PC-3 (cell line): Measurements from ENCODE around the gene TBXAS1. TPM values are rescaled to one million over a fixed set of nuclear protein-coding genes. Genes with fewer than 3 reads are reported as not detected.

Experiments
- ATAC-seq: fragments of 200-7000 bp; cut with Tn5 transposase; 2 replicates; pipeline ENCODE4 v1.9.1; 2020; ENCODE audit warnings: mild to moderate bottlenecking, moderate library complexity
- BruUV-seq: library from RNA; stranded (reverse); fragments of 400-500 nt; replicated peaks from 2 replicates; lab custom pipeline; 2021; lab: Mats Ljungman, UMichigan
- CTCF ChIA-PET: fragments of 300-600 bp; sonication (Branson Sonifier 250); formaldehyde crosslinking; loops from one replicate; lab custom pipeline; 2022; ENCODE audit warnings: antibody characterized with exemption; lab: Charles Lee
- POLR2A ChIA-PET: fragments of 300-600 bp; sonication (Branson Sonifier 250); formaldehyde crosslinking; loops from one replicate; lab custom pipeline; 2022; ENCODE audit warnings: antibody characterized with exemption; ENCODE audit not compliant: unreplicated experiment; lab: Charles Lee
- DNase-seq: peaks from one replicate; pipeline ENCODE4 v3.0.0-alpha.2; 2015
- H2AFZ ChIP-seq: fragments of 300-600 bp; sonication (generic); 2 replicates; pipeline ENCODE4 v1.6.0; 2016; ENCODE audit warnings: antibody characterized with exemption, low read length
- H3F3A ChIP-seq: fragments of 300-600 bp; sonication (generic); one replicate; pipeline ENCODE4 v1.6.0; 2017; ENCODE audit warnings: antibody characterized with exemption, low read length, control low read depth, mild to moderate bottlenecking; ENCODE audit not compliant: unreplicated experiment
- H3K27ac ChIP-seq: fragments of 300-600 bp; sonication (generic); 2 replicates; pipeline ENCODE4 v1.5.1; 2016; ENCODE audit warnings: mild to moderate bottlenecking, low read length
- H3K27me3 ChIP-seq: fragments of 300-600 bp; sonication (generic); 2 replicates; pipeline ENCODE4 v1.6.1; 2016; ENCODE audit warnings: low read length, mixed read lengths
- H3K36me3 ChIP-seq: fragments of 300-600 bp; sonication (generic); 2 replicates; pipeline ENCODE4 v1.6.1; 2016; ENCODE audit warnings: low read depth, mixed run types, low read length, mixed read lengths
- H3K4me1 ChIP-seq: fragments of 300-600 bp; sonication (generic); 2 replicates; pipeline ENCODE4 v1.5.1; 2016; ENCODE audit warnings: low read length; ENCODE audit not compliant: insufficient read depth
- H3K4me2 ChIP-seq: fragments of 300-600 bp; sonication (generic); 2 replicates; pipeline ENCODE4 v1.6.0; 2016; ENCODE audit warnings: low read length
- H3K4me3 ChIP-seq: fragments of 300-600 bp; sonication (generic); 2 replicates; pipeline ENCODE4 v1.5.1; 2016; ENCODE audit warnings: mild to moderate bottlenecking, low read length, mixed read lengths
- H3K79me2 ChIP-seq: fragments of 300-600 bp; sonication (generic); 2 replicates; pipeline ENCODE4 v1.6.1; 2017; ENCODE audit warnings: low read length, mixed read lengths
- H3K9ac ChIP-seq: fragments of 300-600 bp; sonication (generic); 2 replicates; pipeline ENCODE4 v1.6.0; 2016; ENCODE audit warnings: mild to moderate bottlenecking, low read length
- H3K9me2 ChIP-seq: fragments of 300-600 bp; sonication (generic); replicated peaks from 2 replicates; pipeline ENCODE4 v1.6.1; 2016; ENCODE audit warnings: mixed run types, low read length, mixed read lengths
- H3K9me3 ChIP-seq: fragments of 300-600 bp; sonication (generic); 2 replicates; pipeline ENCODE4 v1.6.1; 2016; ENCODE audit warnings: low read length, mixed read lengths
- H4K20me1 ChIP-seq: fragments of 300-600 bp; sonication (generic); 2 replicates; pipeline ENCODE4 v1.6.1; 2016; ENCODE audit warnings: low read length, mixed read lengths
- CTCF ChIP-seq: fragments of 300-600 bp; sonication (generic); conservative IDR thresholded peaks from 2 replicates; pipeline ENCODE4 v1.5.1; 2017; ENCODE audit warnings: antibody characterized with exemption, low read depth, mild to moderate bottlenecking, low read length
- EZH2 ChIP-seq: fragments of 300-600 bp; sonication (generic); IDR thresholded peaks from one replicate; pipeline ENCODE4 v1.6.1; 2017; ENCODE audit warnings: antibody characterized with exemption, mild to moderate bottlenecking, low read length; ENCODE audit not compliant: unreplicated experiment
- EZH2phosphoT487 ChIP-seq: fragments of 300-600 bp; sonication (generic); IDR thresholded peaks from 2 replicates; pipeline ENCODE4 v1.6.1; 2018; ENCODE audit warnings: mild to moderate bottlenecking, antibody characterized with exemption, low read length, borderline replicate concordance
- intact Hi-C: fragments of 100-400 bp; cut with micrococcal nuclease; formaldehyde crosslinking; loops from 2 replicates; pipeline ENCODE4 v1.9.0; 2023
- total RNA-seq: library from RNA; depleted of rRNA; stranded (reverse); fragments of >200 nt; gene quantifications from 2 replicates; pipeline ENCODE4 v1.2.3, GENCODE V29; 2014

Gene TBXAS1
- total RNA-seq, 1 experiment from 2014 or later, result 21.8 TPM

DNA sequence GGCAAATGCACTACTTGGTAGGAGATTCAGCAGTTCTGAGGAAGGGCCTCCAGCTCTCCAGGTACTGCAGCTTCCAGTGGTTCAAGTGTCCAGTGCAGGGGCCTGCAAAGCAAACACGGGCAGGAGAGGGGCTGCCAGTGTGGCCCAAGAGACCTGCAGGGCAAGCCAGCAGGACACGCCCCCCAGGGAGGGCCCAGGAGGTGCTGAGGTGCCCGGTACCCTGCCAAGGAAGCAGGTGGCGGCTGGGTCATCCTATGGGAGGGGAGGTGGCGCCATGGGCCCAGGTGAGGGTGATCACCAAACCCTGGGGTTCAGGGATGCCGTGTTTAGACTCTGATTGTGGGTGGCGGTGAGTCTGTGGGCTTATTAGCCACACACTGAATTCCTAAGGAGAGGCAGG lies 188.0 kb downstream of the TBXAS1 start:
- H4K20me1 ChIP-seq, result no peaks in the 10 kb centered on the region
- H3K4me2 ChIP-seq, result no peak overlapping the region
- BruUV-seq, result no TSS peak
- no peak overlapping the region for H3K9ac ChIP-seq
- no peaks in the 10 kb centered on the region for H3K9me2 ChIP-seq
- H3K9me3 ChIP-seq, result no peaks in the 10 kb centered on the region
- POLR2A ChIA-PET, result no interaction called here
- CTCF ChIA-PET, result no interaction called here
- intact Hi-C loops, result no loop called here
- no peaks in the 10 kb centered on the region for H3K4me1 ChIP-seq
- ATAC-seq (no peak), DNase-seq (no peak)
- no peak overlapping the region for H2AFZ ChIP-seq
- no peak overlapping the region for H3K27ac ChIP-seq
- H3K4me3 ChIP-seq, result no peak overlapping the region
- H3K27me3 ChIP-seq, result no peaks in the 10 kb centered on the region
- no peaks in the 10 kb centered on the region for H3K79me2 ChIP-seq
- TF ChIP-seq EZH2phosphoT487, result no peak
- TF ChIP-seq CTCF, result no peak
- no peak for TF ChIP-seq EZH2
- no peaks in the 10 kb centered on the region for H3K36me3 ChIP-seq
- H3F3A ChIP-seq, result no peaks in the 10 kb centered on the region

DNA sequence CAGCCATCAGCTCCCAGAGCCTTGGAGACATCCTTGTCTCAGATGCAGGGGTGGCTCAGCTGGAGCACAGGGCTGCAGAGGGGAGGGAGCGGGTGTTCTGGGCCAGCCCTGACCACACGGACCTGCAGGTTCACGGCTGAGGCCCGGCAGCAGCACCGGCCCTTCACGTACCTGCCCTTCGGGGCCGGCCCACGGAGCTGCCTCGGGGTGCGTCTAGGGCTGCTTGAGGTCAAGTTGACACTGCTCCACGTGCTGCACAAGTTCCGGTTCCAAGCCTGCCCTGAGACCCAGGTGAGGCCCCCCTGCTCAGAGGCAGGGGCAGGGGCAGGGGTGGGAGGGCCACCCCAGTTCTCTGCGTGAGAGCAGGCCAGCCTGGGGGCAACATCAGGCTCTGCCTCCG lies 188.5 kb downstream of the TBXAS1 start:
- ChIA-PET POLR2A (no interaction called here), CTCF (no interaction called here)

More for the DNA sequence above, 188.5 kb downstream of the TBXAS1 start:
- no peaks in the 10 kb centered on the region for H3K36me3 ChIP-seq
- H3K27me3 ChIP-seq, result no peaks in the 10 kb centered on the region
- BruUV-seq, result no TSS peak
- no peak overlapping the region for H3K9ac ChIP-seq
- no peak for ATAC-seq
- H3K9me3 ChIP-seq, result no peaks in the 10 kb centered on the region
- no peaks in the 10 kb centered on the region for H3K79me2 ChIP-seq
- no peaks in the 10 kb centered on the region for H3F3A ChIP-seq
- no peak overlapping the region for H3K27ac ChIP-seq
- H3K9me2 ChIP-seq, result no peaks in the 10 kb centered on the region
- intact Hi-C loops, result no loop called here
- no peak for DNase-seq
- H3K4me1 ChIP-seq, result no peaks in the 10 kb centered on the region
- H2AFZ ChIP-seq, result no peak overlapping the region
- H3K4me2 ChIP-seq, result no peak overlapping the region
- H4K20me1 ChIP-seq, result no peaks in the 10 kb centered on the region
- H3K4me3 ChIP-seq, result no peak overlapping the region
- TF ChIP-seq EZH2 (no peak), EZH2phosphoT487 (no peak), CTCF (no peak)
